Activated CD4-positive, alpha-beta T cell treated with anti-CD3 and anti-CD28 coated beads, Interleukin-2, Interleukin-4, amounts not matched to agents 100 ng/mL and 50 ng/mL, durations not matched to agents 16 hours and 8 hours (primary cell): ENCODE measurements around the gene RAB8A.
A peak's percentile ranks its signal among the peaks of the same experiment; 100 is the strongest.
"Not testable (repeated sequence)": the region's sequence is repeated elsewhere in the genome, so short reads cannot be mapped to it uniquely, and the experiment has no call there.

ENCODE experiments used
- DNase-seq: peaks from one replicate; pipeline ENCODE4 v3.0.0-alpha.2; 2020; ENCODE audit warnings: low spot score

Gene RAB8A

DNA sequence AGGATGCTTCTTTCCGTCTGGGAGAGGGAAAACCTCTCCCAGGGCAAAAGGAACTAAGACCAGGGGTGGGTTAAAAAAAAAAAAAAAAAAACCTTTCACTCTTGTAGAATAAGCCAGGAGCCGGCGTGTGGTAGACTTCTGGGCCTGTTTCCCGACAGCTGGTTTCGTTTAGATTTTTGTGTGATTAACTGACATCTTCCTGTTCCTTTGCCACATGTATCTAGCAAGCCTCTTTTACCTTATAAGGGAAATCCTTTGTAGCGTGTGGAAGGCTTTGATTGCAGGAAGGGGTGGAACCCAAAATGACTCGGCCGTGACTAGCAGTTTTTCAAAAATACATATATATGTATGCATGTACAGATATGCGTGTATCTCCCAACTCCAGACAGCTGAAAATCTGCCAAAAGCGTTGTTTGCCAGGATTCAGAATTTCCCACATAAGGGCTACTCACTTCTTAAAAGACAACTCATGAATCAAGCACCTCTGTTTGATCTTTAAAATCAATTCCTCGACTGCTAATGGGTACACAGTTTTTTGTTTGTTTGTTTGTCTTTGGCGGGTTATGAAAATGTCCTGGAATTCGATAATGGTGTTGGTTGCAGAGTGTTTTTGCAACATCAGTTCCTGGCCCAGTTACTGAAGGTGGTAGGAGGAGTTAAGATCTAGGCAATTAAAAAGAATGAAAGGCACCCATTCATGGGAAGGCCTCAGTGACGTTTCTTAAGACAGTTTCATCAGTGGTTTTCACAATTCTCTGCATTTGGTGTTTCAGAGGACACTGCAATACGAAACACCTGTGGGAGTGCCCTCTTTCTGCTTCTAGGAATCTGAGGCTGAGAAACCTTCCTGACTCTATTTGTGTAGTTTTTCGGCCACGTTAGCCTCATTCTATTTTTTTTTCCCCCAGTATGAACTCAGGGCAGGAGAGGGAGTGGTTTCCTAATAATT, 32.7 kb upstream of the RAB8A start:
- DNase-seq = peak; percentile 93

DNA sequence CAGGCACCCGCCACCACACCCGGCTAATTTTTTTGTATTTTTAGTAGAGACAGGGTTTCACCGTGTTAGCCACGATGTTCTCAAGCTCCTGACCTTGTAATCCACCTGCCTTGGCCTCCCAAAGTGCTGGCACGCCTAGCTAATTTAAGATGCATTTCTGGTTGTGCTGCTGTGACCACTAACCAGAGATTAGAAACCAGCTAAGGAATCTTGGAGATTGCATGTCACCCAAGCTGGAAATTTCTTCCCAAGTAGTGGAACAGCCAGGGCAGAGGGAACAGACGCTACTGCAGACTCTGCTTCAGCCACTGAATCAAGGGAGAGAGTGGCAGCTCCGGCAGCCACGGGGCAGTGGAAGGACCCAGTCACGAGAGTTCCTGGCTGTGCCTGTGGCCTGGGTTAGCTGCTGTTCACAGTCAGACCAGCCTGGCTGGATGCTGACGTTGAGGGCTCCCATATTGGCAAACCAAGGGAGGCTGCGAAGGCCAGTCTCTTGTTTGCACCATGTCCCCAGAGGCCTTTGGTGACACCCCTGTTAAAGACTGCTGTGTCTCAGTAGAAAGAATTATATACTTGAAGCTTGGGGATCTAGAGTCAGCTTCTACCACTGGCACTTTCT, 27.5 kb upstream of the RAB8A start:
- DNase-seq = no peak

DNA sequence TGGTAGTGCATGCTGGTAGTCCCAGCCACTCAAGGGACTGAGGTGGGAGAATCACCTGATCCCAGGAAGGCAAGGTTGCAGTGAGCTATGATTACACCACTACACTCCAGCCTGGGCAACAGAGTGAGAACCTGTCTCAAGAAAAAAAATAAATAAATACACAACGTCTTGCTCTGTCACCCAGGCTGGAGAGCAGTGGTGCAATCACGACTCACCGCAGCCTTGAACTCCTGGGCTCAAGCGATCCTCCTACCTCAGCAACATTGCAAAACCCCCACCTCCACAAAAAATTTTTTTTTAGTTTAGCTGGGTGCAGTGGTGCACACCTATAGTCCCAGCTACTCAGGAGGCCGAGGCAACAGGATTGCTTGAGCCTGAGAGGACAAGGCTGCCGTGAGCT, 26.6 kb upstream of the RAB8A start:
- DNase-seq = no peak

DNA sequence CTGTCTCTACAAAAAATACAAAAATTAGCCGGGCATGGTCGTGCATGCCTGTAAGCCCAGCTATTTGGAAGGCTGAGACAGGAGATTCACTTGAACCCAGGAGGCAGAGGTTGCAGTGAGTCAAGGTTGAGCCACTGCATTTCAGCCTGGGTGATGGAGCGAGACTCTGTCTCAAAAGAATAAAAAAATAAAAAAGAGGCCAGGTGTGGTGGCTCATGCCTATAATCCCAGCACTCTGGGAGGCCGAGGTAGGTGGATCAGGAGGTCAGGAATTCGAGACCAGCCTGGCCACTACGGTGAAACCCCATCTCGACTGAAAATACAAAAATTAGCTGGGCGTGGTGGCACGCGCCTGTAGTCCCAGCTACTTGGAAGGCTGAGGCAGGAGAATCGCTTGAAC, 24.3 kb upstream of the RAB8A start:
- not testable (repeated sequence) for DNase-seq

DNA sequence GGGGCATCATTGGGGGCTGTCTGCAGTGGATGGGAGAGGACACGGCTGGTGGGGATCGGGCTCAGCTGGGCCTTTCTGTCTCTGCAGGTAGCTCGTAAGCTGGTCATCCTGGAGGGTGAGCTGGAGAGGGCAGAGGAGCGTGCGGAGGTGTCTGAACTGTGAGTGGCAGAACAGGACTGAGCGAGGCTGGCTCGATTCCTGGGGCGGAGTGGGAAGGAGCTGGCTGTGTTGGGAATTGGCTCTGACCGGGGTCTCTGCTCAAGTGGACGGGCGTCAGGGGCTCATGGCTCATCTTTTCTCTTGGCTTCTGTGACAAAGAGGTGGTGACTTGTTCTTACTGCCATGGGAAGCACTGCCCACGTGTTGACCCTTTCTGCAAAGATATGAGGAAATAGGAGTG, 23.7 kb upstream of the RAB8A start:
- no peak for DNase-seq

DNA sequence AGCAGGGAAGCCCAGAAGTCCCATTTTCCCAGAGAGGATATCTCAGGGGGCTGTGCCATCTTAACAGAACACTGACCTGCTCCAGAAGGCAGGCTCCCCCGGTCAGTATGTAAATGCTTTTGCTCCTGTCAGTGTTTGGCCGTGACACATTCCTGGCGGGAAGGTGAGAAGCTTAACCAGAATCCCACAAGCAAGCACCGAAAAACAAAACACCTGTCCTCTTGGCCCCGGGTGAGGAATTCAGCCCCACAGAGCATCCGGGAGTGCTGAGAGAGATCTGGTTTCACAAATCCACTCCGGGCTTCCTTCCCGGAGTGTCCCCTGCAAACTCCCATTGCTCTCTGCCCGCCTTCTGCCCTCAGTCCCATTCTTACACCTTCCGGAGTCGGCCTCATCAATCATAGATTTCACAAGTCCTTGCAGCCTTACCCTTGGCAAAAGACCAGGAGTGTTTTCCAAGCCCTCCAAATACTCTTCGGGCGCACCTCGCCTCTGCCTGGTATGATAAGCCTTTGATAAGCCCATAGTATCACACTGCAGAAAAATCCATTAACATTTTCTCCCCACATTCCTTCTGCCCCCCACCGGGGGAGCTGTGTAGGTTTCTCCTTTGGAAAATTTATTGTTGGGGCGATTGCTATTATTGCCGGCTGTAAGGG, 23.2 kb upstream of the RAB8A start:
- DNase-seq = no peak

DNA sequence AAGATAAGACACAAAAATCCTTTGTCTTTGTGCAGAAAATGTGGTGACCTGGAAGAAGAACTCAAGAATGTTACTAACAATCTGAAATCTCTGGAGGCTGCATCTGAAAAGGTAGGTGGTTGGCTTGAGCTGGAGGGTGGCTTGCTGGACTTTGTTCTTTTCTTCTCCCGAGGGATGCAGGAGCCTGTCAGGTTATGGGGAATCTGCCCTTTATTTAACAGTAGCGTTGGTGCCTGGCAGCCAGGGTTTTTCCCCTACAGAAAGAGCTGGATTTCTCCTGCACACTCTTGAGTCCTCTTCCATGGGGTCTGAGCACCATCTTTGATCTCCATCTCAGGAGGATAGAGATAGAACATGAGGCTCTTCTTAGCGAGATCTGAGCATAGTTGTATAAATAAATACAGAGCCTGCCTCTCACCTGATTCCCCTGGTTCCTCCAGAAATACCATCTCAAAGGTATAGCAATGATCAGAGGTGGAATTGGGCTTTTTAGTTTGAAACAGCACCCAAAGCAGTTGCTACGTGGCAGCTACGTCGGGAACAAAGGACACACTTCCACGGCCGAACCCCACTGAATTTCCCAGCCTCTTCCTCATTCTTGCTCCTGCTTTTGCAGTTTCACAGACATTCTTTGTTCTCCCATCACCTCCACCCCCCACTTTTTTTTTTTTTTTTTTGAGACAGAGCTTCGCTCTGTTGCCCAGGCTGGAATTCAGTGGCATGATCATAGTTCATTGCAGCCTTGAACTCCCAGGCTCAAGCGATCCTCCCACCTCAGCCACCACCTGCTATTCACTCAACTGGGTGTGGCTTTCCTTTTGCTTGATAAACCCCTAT, 22.5 kb upstream of the RAB8A start:
- DNase-seq = no peak

DNA sequence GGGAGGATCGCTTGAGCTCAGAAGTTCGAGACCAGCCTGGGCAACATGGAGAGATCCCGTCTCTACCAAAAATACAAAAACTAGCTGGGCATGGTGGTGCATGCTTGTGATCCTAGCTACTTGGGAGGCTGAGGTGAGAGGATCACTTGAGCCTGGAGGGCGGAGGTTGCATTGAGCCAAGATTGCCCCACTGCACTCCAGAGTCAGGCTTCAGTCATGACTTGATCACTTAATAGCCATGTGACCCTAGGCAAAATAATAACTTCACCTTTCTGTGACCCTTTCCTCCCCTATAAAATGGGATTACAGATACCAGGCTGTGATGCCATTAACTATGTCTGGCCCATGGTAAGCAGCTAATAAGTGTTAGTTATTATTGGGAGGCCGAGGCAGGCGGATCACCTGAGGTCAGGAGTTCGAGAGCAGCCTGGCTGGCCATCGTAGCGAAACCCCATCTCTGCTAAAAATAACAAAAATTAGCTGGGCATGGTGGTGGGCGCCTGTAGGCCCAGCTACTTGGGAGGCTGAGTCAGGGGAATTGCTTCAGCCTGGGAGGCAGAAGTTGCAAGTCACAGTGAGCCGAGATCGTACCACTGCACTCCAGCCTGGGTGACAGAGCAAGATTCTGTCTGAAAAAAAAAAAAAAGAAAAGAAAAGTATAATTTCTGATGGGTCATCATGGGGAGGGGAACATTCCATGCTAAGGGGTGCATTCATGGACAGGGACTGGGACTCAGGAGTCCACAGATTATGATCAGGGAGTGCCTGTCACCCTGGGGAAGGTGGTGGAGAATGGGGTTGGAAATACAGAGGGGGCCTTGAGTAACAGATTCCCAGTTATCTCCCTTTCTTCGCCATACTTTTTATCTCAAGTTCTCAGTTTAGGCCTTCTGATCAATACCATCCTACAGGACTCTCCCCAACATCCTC, 19.9 kb upstream of the RAB8A start:
- no peak for DNase-seq

DNA sequence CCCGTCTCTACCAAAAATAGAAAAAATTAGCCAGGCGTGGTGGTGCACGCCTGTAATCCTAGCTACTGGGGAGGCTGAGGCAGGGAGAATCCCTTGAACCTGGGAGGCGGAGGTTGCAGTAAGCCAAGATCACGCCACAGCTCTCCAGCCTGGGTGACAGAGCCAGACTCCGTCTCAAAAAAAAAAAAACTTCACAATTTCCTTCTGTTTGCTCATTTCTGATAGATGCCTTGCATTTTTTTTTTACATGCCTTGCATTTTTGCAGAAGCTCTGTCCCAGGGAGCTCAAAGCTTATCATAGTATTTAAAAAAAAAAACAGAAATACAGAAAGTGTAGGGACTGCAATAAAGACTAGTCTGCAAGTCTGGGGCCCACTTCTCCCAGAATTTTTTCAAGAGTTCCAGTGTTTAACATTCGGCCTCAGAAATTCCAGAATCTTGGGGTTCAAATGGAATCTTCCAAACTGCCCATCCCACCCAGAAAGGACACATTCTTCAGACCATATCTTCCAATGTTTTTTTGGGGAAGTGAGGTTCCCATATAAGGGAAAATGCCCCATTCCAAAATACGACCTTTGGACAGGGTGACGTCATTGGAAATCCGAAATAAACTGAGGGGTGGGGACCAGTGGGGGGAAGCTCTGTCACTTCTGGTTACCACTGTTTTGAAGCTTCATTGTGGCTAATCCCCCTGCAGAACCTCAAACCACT, 17.2 kb upstream of the RAB8A start:
- no peak for DNase-seq

DNA sequence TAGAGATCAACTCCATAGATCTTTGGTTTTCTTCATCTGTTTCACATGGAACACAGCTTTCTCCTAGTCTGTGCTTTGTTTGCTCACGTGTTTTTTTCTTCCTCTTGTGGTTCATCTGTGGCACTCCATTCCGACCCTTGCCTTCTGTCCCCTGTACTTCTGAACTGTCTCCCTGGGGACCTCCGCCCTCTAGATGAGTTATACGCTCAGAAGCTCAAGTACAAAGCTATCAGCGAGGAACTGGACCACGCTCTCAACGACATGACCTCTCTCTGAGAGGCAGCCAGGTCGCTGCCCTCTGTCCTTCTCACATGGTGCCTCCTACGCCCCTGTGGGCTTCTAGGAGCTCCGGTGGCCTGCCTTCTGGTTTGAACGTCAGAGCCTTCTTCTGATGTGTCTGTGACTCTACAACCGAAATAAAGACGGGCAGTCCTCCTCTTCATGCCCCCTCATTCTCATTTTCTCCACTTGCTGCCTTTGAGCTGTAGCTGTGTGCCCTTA, 16.6 kb upstream of the RAB8A start:
- DNase-seq = no peak

DNA sequence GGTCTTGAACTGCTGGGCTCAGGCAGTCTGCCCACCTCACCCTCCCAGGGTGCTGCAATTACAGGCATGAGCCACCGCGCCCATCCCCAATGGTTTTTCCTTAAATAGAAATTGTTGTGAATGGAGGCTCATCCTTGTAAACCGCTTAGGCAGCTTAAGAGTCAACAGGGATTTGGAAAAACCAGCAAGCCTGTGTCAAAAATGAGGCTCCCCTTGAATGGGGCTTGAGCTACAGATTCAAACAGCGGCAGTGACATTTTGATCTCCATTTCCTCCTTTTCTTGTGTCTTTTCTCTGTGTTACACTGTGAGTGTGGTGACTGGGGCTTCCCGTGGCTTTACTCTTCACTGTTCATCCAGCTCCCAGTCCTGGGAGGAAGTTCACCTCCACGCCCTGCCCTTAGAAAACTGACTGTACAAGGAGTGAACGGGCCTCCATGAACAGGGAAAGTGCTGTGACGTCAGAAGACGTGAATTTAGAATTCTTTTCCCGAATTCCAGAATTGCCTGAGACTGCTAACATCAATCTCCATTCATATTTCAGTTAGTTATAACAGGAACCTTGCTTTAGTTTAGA, 15.3 kb upstream of the RAB8A start:
- no peak for DNase-seq

DNA sequence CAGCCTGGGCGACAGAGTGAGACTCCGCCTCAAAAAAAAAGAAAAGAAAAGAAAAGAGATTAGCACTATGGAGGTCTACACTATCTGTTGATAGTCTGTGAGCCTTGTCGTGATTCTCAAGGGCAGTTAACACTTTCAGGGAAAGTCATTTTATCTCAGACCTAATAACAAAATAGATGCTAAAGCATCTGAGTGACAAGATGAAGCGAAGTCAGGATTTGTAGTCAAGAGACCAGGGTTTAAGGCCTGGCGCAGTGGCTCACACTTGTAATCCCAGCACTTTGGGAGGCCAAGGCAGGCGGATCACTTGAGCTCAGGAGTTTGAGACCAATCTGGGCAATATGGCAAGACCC, 13.3 kb upstream of the RAB8A start:
- no peak for DNase-seq

DNA sequence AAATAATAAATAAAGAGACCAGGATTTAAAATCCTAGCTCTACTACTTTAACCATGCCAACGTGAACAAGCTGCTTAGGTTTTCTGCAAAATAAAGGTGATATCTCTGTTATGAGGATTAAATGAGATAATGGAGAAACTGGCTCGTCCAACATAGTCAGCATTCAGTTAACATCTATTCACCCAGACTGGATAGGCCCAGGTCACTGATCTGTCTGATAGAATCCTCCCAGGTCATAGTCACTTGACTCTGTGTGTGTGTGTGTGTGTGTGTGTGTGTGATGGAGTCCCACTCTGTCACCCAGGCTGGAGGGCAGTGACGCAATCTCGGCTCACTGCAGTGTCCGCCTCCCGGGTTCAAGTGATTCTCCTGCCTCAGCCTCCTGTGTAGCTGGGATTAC, 12.9 kb upstream of the RAB8A start:
- DNase-seq = no peak

DNA sequence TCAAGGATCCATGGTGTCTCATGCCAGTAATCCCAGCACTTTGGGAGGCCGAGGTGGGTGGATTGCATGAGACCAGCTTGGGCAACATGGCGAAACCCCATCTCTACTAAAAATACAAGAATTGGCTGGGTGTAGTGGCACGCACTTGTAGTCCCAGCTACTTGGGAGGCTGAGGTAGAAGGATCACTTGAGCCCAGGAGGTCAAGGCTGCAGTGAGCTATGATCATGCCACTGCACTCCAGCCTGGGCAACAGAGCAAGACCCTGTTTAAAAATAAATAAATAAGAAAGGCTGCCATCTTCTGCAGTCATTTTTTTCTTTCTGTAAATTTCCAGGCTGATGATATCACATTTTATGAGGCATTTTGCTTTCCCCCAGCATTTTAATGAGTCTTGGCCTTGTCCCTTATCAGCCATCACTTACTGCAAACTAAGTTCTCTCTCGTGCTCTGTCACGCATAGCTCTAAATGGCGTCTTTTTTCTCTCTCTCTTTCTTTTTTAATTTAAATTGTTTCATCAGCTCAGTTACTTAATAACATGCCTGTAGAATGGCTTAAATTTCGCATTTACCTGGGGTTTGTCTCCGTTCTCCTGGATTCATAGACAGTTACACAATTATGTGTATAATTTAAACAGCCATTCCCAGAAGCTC, 12.2 kb upstream of the RAB8A start:
- not testable (repeated sequence) for DNase-seq

DNA sequence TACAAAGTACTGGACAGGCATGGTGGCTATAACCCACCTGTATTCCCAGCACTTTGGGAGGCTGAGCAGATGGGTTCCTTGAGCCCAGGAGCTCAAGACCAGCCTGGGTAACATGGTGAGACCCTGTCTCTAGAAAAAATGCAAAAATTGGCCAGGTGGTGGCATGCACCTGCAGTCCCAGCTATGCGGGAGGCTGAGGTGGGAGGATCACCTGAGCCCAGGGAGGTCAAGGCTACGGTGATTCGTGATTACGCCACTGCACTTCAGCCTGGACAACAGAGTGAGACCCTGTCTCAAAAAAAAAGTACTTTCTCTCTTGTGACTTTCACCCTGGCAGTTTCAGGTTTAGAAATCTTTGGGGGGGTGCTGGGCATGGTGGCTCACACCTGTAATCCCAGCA, 11.2 kb upstream of the RAB8A start:
- no peak for DNase-seq

DNA sequence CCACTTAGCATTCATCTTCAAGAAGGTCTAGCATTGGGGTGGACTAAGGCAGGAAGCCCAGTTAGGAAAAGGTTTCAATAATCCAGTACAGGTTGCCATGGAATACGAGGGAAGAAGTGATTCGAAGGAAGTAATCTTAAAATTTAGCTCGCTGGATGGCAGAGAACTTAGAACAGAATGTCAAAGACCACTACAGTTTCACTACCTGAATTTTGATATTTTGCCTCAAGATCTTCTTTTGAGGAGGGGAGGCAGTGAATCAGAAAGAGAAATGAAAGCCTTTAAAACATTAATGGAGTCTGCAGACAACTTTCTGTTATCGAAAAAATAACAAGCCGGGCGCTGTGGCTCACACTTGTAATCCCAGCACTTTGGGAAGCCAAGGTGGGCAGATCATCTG, 7.0 kb upstream of the RAB8A start:
- DNase-seq = no peak

DNA sequence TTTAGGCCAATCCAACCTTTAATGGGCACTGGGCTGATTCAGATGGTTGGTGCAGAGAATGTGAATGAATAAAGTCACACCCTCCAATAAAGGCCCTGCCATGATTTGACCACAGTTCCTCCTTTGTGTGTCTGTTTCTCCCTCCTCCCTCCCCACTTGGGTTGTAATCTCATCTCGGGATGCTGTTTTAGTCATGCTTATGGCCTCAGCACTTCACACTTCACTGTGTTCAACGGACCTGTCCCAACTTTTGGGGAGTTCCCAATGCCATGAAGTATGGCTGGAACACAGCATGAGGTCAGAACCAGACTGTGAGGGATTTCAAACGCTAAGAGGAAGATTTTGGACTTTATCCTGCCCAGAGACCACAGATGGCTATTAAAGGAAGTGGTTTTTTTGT, 5.6 kb upstream of the RAB8A start:
- no peak for DNase-seq

DNA sequence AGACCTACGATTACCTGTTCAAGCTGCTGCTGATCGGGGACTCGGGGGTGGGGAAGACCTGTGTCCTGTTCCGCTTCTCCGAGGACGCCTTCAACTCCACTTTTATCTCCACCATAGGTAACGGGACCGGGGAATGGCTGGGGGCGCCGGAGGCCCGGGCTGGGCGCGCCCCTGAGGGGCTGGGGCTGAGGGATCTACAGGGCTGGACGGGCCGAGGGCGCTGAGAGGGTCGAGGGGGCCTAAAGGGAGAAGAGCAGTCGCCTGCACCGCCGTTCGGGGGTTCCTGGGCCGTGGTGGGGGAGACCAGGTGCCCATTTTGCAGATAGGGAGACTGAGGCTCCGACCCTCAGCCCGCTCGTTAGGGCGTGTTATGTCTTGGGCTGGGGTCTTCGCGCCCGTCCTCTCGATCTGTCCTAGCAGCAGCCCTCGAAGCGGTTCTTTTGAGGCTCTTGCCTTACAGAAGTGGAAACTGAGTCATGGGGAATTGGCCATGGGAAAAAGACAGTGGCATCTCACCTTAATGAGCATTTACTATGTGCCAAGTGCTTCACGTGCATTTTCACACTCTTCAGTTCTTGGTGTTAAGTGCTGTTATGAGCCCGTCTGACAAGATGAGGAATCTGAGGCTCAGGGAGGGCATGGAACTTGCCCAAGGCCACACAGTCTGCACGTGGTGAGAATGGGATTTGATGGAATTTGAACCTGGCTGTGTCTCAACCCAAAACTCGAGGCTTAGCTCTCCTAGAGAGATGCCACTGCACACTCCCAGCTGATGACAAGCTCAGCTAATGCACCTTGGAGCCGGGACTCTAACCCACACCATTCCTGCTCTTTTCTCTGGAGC, 442 bp downstream of the RAB8A start:
- no peak for DNase-seq

DNA sequence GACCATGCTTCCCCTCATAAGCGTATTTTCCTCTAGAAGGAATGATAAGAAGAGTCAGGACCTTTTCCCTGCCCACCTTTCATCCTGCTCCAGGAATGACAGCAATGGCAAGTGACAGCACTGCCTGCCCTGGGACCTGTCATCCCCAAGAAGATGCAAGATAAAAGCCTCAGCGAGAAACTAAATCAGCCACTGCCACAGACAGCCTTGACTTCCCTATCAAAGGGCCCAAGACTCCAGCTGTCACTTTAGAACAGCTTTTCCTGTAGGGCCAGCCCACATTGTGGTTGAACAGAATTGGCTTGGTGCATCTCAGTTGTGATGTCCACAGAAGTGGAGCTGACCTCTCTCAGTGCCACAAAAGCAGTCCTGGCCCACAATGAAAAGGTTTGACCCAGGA, 1.1 kb downstream of the RAB8A start:
- no peak for DNase-seq
